AG04449 (cell line): ENCODE measurements around the gene PRPF39.

ENCODE experiments used
- CTCF ChIA-PET: fragments of 350-600 bp; formaldehyde crosslinking; extraction: SDS; loops from one replicate; lab custom pipeline; 2021; ENCODE audit warnings: antibody characterized with exemption; lab: Yijun Ruan, JAX
- POLR2A ChIA-PET: fragments of 400-600, 350-600 bp; formaldehyde crosslinking; extraction: SDS; loops from one replicate; lab custom pipeline; 2020; ENCODE audit warnings: antibody characterized with exemption, inconsistent platforms; lab: Yijun Ruan, JAX
- DNase-seq: peaks from one replicate; pipeline ENCODE4 v3.0.0-alpha.2; 2010; ENCODE audit warnings: low read depth, low spot score
- H3K4me3 ChIP-seq: 2 replicates; pipeline ENCODE4 v1.5.1; 2011; ENCODE audit warnings: low read depth, mild to moderate bottlenecking, control low read depth, low read length
- TF ChIP-seq, protein P1 (sequence below): IDR thresholded peaks from one replicate; pipeline ENCODE4 v1.5.1; 2011; ENCODE audit warnings: mild to moderate bottlenecking, moderate library complexity, low read length, control low read depth, inconsistent platforms; ENCODE audit not compliant: insufficient read depth; ENCODE audit errors: missing control alignments

Gene PRPF39

DNA sequence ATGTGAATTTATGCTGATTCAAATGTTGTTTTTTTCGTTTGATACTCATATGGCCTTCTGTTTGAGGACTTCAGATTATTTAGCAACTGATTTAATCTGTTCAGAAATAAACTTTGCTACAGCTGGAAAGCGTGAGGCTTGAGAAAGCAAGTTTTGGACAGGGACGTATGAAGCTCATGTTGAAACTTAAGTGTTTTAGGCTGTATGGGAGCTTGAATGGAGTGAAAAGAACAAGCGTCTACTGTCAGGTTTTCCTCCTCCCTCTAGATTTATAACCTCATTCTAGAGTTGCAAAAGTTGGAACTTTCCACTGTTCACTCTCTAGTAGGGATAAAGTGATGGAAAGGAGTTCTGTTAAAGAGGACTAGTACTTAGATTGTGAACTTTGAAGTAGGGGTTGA is 1.0 kb downstream of the PRPF39 start:
- TF ChIP-seq, protein P1, sequence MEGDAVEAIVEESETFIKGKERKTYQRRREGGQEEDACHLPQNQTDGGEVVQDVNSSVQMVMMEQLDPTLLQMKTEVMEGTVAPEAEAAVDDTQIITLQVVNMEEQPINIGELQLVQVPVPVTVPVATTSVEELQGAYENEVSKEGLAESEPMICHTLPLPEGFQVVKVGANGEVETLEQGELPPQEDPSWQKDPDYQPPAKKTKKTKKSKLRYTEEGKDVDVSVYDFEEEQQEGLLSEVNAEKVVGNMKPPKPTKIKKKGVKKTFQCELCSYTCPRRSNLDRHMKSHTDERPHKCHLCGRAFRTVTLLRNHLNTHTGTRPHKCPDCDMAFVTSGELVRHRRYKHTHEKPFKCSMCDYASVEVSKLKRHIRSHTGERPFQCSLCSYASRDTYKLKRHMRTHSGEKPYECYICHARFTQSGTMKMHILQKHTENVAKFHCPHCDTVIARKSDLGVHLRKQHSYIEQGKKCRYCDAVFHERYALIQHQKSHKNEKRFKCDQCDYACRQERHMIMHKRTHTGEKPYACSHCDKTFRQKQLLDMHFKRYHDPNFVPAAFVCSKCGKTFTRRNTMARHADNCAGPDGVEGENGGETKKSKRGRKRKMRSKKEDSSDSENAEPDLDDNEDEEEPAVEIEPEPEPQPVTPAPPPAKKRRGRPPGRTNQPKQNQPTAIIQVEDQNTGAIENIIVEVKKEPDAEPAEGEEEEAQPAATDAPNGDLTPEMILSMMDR: no peak
- ChIA-PET CTCF (interaction anchor here (1.0 to 1.5 kb wide), 4 partner anchors 14 to 184 kb away, joined by 3 to 4 read pairs (median 3); no protein-coding TSS in a partner anchor), POLR2A (interaction anchor here (0.9 to 1.4 kb wide), 3 partner anchors 8 to 169 kb away, joined by 3 to 5 read pairs (median 4); no protein-coding TSS in a partner anchor)
- no peak for DNase-seq
- peak overlapping the region; percentile 76 for H3K4me3 ChIP-seq

DNA sequence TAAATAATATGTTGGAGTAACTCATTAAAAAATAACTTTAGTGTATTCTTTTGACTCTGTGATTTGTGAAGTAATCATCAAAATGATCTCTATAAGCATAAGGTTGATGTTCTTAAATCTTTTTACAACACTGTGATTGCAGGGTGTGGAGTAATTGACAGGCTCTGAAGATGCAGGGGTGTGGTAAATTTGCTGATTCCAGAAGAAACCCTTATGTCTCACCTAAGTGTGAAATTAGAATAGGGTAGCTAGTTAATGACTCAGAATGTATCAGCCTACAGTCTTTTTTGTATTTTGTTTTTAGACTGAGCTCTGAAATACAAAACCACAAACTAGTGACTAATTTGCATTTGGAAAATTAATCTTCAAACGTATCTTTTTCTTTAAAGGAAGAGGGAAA is 5.9 kb downstream of the PRPF39 start:
- no peak overlapping the region for H3K4me3 ChIP-seq
- ChIA-PET CTCF (interaction anchor here (1.2 kb wide), 1 partner anchor 164 kb away, joined by 3 read pairs; no protein-coding TSS in a partner anchor), POLR2A (no interaction called here)
- no peak for DNase-seq
- TF ChIP-seq, protein P1: no peak

DNA sequence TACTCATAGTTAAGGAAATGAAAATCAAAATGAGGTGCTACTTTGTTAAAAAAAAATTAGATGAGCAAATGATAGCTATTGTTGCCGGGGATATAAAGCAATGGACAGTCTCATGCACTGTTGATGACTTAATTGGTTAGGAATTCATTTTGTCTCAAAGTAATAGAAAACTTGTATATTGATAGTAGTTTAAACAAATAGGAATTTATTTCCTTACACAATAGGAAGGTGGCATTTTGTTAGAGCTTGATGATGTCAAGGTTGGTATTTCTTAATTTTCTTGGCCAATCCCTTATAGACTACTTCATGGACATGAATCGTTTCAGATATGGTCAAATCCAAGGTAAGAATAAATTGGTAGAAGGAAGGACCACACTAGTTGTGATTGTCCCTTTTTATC is 7.8 kb downstream of the PRPF39 start:
- POLR2A ChIA-PET: no interaction called here
- TF ChIP-seq, protein P1: no peak
- H3K4me3 ChIP-seq: no peak overlapping the region
- CTCF ChIA-PET: interaction anchor here (1.1 kb wide), 1 partner anchor 178 kb away, joined by 3 read pairs; no protein-coding TSS in a partner anchor
- no peak for DNase-seq

DNA sequence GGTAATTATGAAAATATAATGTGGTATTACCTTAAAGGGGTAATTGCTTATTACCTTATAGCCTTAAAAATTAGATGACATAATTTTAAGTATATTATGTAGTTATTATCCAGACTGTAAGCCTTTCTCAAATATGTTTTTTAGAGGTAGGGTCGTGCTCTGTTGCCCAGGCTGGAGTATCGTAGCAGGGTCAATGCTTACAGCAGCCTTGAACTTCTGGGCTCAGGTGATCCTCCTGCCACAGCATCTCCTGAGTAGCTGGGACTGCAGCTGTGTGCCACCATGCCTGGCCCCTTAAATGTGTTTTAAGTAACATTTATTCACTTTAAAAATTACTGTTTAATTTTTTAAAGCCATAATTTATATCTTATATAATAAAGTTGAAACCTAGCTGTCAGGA is 10.4 kb downstream of the PRPF39 start:
- POLR2A ChIA-PET: interaction anchor here (1.2 kb wide), 1 partner anchor 9 kb away, joined by 5 read pairs; no protein-coding TSS in a partner anchor

DNA sequence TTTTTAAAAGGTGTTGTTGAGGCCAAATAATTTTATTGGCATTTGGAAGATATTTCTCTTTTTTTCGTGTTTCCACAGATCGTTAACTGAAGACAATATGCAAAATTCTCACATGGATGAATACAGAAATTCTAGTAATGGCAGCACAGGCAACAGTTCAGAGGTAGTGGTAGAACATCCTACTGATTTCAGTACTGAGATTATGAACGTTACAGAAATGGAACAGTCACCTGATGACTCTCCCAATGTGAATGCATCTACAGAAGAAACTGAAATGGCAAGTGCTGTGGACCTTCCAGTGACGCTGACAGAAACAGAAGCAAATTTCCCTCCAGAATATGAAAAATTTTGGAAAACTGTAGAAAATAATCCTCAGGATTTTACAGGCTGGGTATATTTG is 11.2 kb downstream of the PRPF39 start:
- ChIA-PET CTCF (no interaction called here), POLR2A (interaction anchor here (1.2 kb wide), 1 partner anchor 10 kb away, joined by 5 read pairs; no protein-coding TSS in a partner anchor)
- TF ChIP-seq, protein P1: no peak
- no peak overlapping the region for H3K4me3 ChIP-seq
- DNase-seq: no peak

More for the DNA sequence above, 10.4 kb downstream of the PRPF39 start:
- TF ChIP-seq, protein P1: no peak
- CTCF ChIA-PET: no interaction called here
- no peak overlapping the region for H3K4me3 ChIP-seq
- DNase-seq: no peak

DNA sequence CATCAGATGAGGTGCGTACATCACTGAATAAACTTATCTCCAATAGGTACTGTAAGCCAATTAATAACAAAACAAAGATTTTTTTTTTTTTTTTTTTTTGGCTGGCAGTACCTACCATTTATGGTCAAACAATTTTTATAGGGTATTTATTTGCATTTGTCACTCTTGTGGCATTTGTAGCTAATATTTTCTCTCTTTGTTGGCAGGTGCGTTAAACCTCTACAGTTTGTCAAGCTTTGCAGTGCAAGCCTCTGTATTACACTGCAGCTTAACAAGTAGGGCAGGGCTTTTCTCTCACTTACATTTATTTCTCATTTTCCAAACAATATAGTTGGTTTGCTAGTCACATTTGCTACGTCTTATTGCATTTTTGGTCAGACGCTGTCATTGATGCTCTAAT is 12.3 kb downstream of the PRPF39 start:
- TF ChIP-seq, protein P1: no peak
- H3K4me3 ChIP-seq: no peak overlapping the region
- DNase-seq: no peak
- ChIA-PET POLR2A (no interaction called here), CTCF (interaction anchor here (1.2 kb wide), 1 partner anchor 157 kb away, joined by 3 read pairs; the partner anchor contains the start of gene MIS18BP1)
